GM12872 (cell line): Measurements from ENCODE around the gene PRKCG.

Experiments used
- TF ChIP-seq, protein P1 (sequence below): IDR thresholded peaks from 3 replicates; pipeline ENCODE4 v1.5.1; 2011; ENCODE audit warnings: low read depth, mild to moderate bottlenecking, low read length, moderate library complexity; ENCODE audit not compliant: insufficient read depth

The PRKCG gene

DNA sequence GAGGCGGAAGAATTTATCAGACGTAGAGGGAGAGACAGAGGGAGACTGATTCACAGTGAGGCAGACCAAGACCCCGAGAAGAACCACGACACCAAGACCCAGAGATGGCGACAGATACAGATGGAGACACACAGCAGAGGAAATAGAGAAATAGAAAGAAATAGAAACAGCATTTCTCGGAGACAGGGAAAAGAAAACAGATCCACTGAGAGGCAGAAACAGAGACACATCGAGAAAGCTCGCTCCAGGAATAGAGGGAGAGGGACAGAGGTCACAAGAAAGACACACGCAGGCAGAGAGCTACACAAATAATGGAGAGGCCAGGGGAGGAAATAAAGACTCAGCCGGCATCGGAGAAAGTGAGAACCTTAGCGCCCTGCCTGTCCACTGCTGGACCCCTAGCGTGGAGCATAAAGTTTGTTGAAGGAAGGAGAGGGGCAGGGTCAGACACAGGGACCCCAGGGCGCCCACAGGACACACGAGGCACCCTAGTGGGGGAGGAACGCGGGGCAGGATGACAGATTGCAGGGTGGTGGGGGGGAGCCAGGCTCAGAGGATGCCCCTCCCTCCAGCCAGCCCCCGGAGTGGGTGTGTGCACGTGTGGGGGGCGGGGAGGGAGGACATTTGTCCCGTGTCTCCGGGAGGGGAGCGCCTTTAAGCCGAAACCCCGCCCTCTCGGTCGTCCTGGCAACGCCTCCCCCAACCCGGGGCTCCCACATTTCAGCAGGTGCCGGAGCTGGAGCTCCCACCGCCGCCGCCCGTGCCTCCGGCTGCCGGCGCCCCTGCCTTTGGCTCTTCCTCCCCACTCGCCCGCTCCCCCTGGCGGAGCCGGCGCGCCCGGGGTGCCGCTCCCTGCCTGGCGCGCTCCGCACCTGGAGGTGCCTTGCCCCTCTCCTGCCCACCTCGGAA, at the start of gene PRKCG:
Gene PRKCG (plus strand): TSS at position 716 of the 909 bp plus-strand sequence. CDS start 298 bp downstream, outside the sequence.
- TF ChIP-seq, protein P1, sequence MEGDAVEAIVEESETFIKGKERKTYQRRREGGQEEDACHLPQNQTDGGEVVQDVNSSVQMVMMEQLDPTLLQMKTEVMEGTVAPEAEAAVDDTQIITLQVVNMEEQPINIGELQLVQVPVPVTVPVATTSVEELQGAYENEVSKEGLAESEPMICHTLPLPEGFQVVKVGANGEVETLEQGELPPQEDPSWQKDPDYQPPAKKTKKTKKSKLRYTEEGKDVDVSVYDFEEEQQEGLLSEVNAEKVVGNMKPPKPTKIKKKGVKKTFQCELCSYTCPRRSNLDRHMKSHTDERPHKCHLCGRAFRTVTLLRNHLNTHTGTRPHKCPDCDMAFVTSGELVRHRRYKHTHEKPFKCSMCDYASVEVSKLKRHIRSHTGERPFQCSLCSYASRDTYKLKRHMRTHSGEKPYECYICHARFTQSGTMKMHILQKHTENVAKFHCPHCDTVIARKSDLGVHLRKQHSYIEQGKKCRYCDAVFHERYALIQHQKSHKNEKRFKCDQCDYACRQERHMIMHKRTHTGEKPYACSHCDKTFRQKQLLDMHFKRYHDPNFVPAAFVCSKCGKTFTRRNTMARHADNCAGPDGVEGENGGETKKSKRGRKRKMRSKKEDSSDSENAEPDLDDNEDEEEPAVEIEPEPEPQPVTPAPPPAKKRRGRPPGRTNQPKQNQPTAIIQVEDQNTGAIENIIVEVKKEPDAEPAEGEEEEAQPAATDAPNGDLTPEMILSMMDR: no peak

DNA sequence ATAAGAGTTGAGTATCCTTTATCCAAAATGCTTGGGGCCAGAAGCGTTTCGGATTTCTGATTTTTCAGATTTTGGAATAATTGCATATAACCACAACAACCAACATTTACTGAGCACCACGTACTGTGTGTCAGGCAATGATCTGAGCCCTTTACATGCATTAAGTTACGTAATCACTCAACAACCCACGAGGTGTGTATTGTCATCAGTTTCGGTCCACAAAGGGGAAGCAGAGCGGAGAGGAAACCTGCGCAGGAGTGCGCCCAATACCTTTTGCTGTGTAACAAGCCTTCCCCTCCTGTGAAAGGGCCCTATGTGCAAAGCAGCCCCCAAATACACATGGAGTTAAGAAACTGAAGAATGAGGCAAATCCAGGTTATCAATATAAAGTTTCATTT, 37.1 kb upstream of the PRKCG start:
- TF ChIP-seq, protein P1: no peak

DNA sequence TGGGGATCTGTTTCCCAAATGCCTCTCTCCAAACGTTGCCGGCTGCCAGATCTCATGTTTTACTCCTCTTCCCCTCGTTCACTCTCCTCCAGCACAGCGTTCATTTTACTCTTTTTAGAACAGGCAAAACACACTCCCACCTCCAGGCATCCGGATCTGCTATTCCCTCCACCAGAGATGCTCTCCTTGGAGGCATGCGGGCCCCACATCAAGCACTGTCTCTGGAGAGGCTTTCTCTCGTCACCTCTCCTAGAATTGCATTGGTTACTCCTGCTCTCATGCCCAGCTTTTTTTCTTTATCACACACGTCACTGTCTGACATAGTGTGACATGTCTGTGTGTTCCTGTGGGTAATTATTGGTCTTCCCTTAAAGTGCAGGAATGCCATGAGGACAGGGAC, 34.4 kb upstream of the PRKCG start:
- TF ChIP-seq, protein P1: no peak

DNA sequence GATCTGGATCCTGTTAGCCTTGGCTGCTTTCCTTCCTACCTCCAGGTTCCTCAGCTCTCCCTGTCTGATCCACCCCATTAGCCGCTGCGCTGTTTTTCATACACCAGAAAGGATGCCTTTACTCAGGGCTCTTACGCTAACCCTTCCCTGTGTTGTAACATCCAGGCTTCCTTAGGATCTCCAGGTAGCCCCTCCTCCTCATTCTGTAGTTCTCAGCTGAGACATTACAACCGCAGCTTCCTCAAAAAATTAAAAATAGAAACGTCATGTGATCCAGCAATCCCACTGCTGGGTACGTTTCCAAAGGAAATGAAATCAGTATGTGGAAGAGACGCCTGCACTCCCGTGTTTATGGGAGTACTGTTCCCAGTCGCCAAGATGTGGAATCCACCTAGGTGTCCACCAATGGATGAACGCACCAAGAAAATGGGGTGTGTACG, 32.7 kb upstream of the PRKCG start:
- TF ChIP-seq, protein P1: no peak

DNA sequence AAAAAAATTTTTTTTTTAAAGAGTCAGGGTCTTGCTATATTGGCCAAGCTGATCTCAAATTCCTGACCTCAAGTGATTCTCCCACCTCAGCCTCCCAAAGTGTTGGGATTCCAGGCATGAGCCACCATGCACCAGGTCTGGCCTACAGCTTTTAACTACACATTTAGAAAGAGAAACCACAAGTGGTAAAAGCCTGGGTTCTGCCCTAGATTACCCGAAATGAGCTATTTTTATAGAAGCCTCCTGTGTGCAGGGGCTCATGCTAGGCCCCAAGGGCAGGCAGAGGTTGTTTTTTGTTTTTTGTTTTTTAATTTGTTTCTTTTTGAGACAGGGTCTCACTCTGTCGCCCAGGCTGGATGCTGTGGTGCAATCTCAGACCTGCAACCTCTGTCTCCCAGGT, 28.3 kb upstream of the PRKCG start:
- TF ChIP-seq, protein P1: no peak

DNA sequence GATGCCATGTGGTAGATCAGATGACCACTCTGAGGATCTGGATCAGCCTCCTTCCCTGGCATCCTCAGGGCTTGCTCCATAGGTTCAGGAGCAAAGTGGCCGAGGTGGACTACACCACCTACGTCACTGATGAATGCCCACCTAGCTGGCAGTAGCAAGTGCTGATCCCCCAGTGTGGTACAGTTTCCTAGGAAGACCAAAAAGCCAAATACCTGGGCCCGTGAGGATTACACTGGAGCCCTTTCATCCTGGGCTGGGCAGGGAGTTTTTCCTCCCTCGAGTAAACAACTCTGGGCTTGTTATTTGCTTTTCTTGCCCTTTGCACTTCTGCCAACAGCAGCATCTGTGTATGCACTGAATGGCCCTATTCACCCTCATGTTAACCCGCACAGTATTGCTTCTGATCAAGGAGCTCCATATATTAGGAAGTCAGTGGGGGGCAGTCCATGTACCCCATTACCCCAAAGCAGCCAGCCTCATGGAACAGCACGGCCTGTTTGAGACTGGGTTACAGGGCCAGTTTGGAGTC, 17.6 kb upstream of the PRKCG start:
- TF ChIP-seq, protein P1: no peak

DNA sequence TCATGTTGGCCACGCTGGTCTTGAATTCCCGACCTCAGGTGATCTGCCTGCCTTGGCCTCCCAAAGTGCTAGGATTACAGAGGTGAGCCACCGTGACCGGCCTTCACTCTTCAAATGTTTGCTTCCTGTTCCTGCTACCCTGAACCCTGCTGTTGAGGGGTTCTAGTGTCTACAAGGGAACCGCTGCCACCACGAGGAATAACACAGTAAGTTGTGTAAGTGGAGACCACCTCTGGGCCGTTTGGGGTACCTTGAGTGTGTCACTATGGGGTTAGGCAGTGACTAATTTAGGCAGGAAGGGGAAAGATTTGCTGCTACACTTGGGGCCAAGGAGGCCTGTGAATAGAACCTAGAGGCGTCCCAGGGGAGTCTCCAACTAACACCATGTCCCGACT, 16.5 kb upstream of the PRKCG start:
- TF ChIP-seq, protein P1: no peak
